ENCODE measurements around the gene NEK2. TPM values are rescaled to one million over a fixed set of nuclear protein-coding genes. Genes with fewer than 3 reads are reported as not detected.
"Not testable (repeated sequence)": the region's sequence is repeated elsewhere in the genome, so short reads cannot be mapped to it uniquely, and the experiment has no call there.

NEK2 gene
- total and polyA plus RNA-seq, 2 of the 13 experiments (the other 11 are each of a cell fraction or from before 2014, with no cell fraction given): 10.9 to 40.8 TPM

DNA sequence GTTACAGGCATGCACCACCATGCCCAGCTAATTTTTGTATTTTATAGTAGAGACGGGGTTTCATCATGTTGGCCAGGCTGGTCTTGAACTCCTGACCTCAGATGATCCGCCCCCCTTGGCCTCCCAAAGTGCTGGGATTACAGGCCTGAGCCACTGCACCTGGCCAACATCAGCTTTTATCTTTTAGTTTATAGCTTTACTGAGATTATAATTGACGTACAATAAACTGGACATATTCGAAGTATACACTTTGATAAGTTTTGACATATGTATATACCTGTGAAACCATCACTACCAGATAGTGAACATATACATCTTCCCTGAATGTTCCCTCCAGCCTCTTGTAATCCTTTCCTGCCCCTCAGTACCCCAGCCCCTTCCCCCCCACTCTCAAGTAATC, 41.1 kb upstream of the NEK2 start:
- FAIRE-seq; intact Hi-C loops (cut with micrococcal nuclease; ENCODE audit: unreplicated experiment); H2AFZ ChIP-seq (ENCODE audit: low read length); H4K20me1 ChIP-seq (ENCODE audit: insufficient read depth, low read length); H3K4me3 ChIP-seq (replicated peaks in 1 of 3; ENCODE audit: insufficient read depth in 1 of 3, low read depth in 2 of 3, low read length in 3 of 3); in situ Hi-C loops (cut with HindIII; ENCODE audit: extremely low pct_ligation_motif_present, low pct_unique_long_range_greater_than_20kb); H3K9ac ChIP-seq (ENCODE audit: insufficient read depth, low read depth, low read length); H3K36me3 ChIP-seq (replicated peaks in 1 of 2; ENCODE audit: control insufficient read depth in 1 of 2, insufficient read depth in 2 of 2, low read length in 2 of 2); H3K4me1 ChIP-seq (ENCODE audit: insufficient read depth, low read length); ATAC-seq; H3K9me3 ChIP-seq (ENCODE audit: low read length); POLR2A ChIA-PET; H3K4me2 ChIP-seq (ENCODE audit: low read depth, low read length); H3K79me2 ChIP-seq (ENCODE audit: insufficient read depth, low read length); DNase-seq (ENCODE audit: low spot score); H3K27me3 ChIP-seq (ENCODE audit: control insufficient read depth in 1 of 2, insufficient read depth in 2 of 2, low read length in 2 of 2); BruUV-seq (replicated peaks); CTCF ChIA-PET (ENCODE audit: low intra/inter-chr PET ratio, low total read pairs); H3K27ac ChIP-seq (ENCODE audit: extremely low read length, insufficient read depth, low read length): not testable (repeated sequence)
- 49% methylated on average over 4 of the region's 4 CpGs for WGBS (ENCODE audit: low lambda C conversion rate)

DNA sequence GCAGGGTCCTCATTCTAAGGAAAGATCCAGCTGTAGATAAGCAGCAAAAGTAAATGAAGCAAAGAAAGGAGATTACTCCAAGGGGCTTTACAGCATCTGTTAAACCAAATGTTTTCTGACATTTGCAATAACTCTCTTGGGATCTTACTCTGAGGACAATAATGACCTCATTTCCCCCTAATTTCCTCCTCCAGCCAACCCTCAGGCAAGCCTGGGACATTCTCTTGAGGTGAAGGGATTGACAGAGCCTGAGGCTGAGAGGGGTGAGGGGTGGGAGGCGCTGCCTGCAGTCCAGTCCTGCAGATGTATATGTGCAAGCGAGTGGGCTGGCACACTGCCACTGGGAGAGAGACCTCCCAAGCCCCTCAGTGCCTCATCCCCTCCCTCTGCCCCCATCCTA, 40.5 kb upstream of the NEK2 start:
- H3K36me3 ChIP-seq (replicated peaks in 1 of 2; ENCODE audit: control insufficient read depth in 1 of 2, insufficient read depth in 2 of 2, low read length in 2 of 2): no peaks in the 10 kb centered on the region
- ChIA-PET CTCF (ENCODE audit: low intra/inter-chr PET ratio, low total read pairs) (no interaction called here), POLR2A (no interaction called here)
- peaks cover 7% of the 10 kb centered on the region for H3K4me1 ChIP-seq (ENCODE audit: insufficient read depth, low read length)
- FAIRE-seq: no peak
- H3K4me2 ChIP-seq (ENCODE audit: low read depth, low read length): no peak overlapping the region
- H4K20me1 ChIP-seq (ENCODE audit: insufficient read depth, low read length): no peaks in the 10 kb centered on the region
- H3K27me3 ChIP-seq (ENCODE audit: control insufficient read depth in 1 of 2, insufficient read depth in 2 of 2, low read length in 2 of 2): no peaks in the 10 kb centered on the region; a peak in 1 of 5 replicates
- in situ Hi-C loops (cut with HindIII; ENCODE audit: extremely low pct_ligation_motif_present, low pct_unique_long_range_greater_than_20kb) (no loop called here), intact Hi-C loops (cut with micrococcal nuclease; ENCODE audit: unreplicated experiment) (no loop called here)
- H2AFZ ChIP-seq (ENCODE audit: low read length): no peak overlapping the region
- DNase-seq (ENCODE audit: low spot score): no peak
- H3K9me3 ChIP-seq (ENCODE audit: low read length): no peaks in the 10 kb centered on the region
- WGBS (ENCODE audit: low lambda C conversion rate): 0% methylated on average over 1 of the region's 2 CpGs
- H3K79me2 ChIP-seq (ENCODE audit: insufficient read depth, low read length): no peaks in the 10 kb centered on the region
- ATAC-seq: no peak
- no peak overlapping the region for H3K27ac ChIP-seq (ENCODE audit: extremely low read length, insufficient read depth, low read length)
- H3K4me3 ChIP-seq (replicated peaks in 1 of 3; ENCODE audit: insufficient read depth in 1 of 3, low read depth in 2 of 3, low read length in 3 of 3): no peak overlapping the region
- H3K9ac ChIP-seq (ENCODE audit: insufficient read depth, low read depth, low read length): no peak overlapping the region
- TF ChIP-seq MBNL3 (CRISPR knock-in tag; conservative IDR thresholded peaks at IDR 0.05) (no peak), HINFP (CRISPR knock-in tag; IDR thresholded peaks at IDR 0.05; ENCODE audit: low read depth) (no peak), ZNF777 (CRISPR knock-in tag; IDR thresholded peaks at IDR 0.05) (no peak), HDAC1 (CRISPR knock-in tag; IDR thresholded peaks at IDR 0.05) (no peak), RBAK (CRISPR knock-in tag; IDR thresholded peaks at IDR 0.05) (no peak), ATF1 (CRISPR knock-in tag; IDR thresholded peaks at IDR 0.05) (no peak), BCL6 (CRISPR knock-in tag; IDR thresholded peaks at IDR 0.05) (no peak), CEBPG (CRISPR knock-in tag; IDR thresholded peaks at IDR 0.05) (no peak), REXO4 (CRISPR knock-in tag; IDR thresholded peaks at IDR 0.05; ENCODE audit: borderline replicate concordance) (no peak), KDM5B (CRISPR knock-in tag; IDR thresholded peaks at IDR 0.05; ENCODE audit: borderline replicate concordance) (no peak)
- TF ChIP-seq, protein P1, sequence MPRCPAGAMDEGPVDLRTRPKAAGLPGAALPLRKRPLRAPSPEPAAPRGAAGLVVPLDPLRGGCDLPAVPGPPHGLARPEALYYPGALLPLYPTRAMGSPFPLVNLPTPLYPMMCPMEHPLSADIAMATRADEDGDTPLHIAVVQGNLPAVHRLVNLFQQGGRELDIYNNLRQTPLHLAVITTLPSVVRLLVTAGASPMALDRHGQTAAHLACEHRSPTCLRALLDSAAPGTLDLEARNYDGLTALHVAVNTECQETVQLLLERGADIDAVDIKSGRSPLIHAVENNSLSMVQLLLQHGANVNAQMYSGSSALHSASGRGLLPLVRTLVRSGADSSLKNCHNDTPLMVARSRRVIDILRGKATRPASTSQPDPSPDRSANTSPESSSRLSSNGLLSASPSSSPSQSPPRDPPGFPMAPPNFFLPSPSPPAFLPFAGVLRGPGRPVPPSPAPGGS (CRISPR knock-in tag; IDR thresholded peaks at IDR 0.05): no peak
- TF ChIP-seq, protein P2, sequence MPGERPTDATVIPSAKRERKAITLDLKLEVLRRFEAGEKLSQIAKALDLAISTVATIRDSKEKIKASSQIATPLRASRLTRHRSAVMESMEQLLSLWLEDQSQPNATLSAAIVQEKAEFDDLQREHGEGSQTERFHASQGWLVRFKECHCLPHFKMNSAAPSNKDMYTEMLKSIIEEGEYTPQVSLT (CRISPR knock-in tag; IDR thresholded peaks at IDR 0.05; ENCODE audit: borderline replicate concordance, low read depth): no peak
- TF ChIP-seq, protein P3, sequence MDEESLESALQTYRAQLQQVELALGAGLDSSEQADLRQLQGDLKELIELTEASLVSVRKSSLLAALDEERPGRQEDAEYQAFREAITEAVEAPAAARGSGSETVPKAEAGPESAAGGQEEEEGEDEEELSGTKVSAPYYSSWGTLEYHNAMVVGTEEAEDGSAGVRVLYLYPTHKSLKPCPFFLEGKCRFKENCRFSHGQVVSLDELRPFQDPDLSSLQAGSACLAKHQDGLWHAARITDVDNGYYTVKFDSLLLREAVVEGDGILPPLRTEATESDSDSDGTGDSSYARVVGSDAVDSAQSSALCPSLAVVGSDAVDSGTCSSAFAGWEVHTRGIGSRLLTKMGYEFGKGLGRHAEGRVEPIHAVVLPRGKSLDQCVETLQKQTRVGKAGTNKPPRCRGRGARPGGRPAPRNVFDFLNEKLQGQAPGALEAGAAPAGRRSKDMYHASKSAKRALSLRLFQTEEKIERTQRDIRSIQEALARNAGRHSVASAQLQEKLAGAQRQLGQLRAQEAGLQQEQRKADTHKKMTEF (CRISPR knock-in tag; IDR thresholded peaks at IDR 0.05): no peak
- BruUV-seq (replicated peaks): no TSS peak

Measured in HepG2 (cell line).